Spleen (tissue), 11 donors: Measurements from ENCODE around the gene PPP1R37. TPM values are rescaled to one million over a fixed set of nuclear protein-coding genes. Genes with fewer than 3 reads are reported as not detected.

Experiments used
- DNase-seq: peaks from one replicate; pipeline ENCODE4 v3.0.0-alpha.2; 2020
- H3K27ac ChIP-seq, 8 donors: fragments of 200-600 bp; sonication (generic) in 7 of 8; 1 replicate in 4 of 8; 2 replicates in 4 of 8; pipeline versions ENCODE4 v1.5.0 to v1.8.0; 2016 to 2021; ENCODE audit warnings: inconsistent platforms in 4 of 8, mild to moderate bottlenecking in 4 of 8, moderate library complexity in 1 of 8
- H3K27me3 ChIP-seq, 7 donors: fragments of 200-600 bp; sonication (generic) in 6 of 7; replicated peaks in 1 of 7; 1 replicate in 4 of 7; 2 replicates in 3 of 7; pipeline versions ENCODE4 v1.5.0 to v1.8.0; 2016 to 2021; ENCODE audit warnings: inconsistent platforms in 3 of 7, mild to moderate bottlenecking in 1 of 7
- H3K36me3 ChIP-seq, 6 donors: fragments of 200-600 bp; sonication (generic) in 5 of 6; 1 replicate in 4 of 6; 2 replicates in 2 of 6; pipeline versions ENCODE4 v1.5.0 to v1.8.0; 2016 to 2021; ENCODE audit warnings: inconsistent platforms in 2 of 6
- H3K4me1 ChIP-seq, 6 donors: fragments of 200-600 bp; sonication (generic) in 5 of 6; 1 replicate in 3 of 6; 2 replicates in 3 of 6; pipeline versions ENCODE4 v1.5.0 to v1.8.0; 2016 to 2021; ENCODE audit warnings: inconsistent platforms in 3 of 6
- H3K4me3 ChIP-seq, 8 donors: fragments of 200-600 bp; sonication (generic) in 7 of 8; 1 replicate in 4 of 8; 2 replicates in 4 of 8; pipeline versions ENCODE4 v1.5.0 to v1.8.0; 2016 to 2021; ENCODE audit warnings: inconsistent platforms in 4 of 8, mild to moderate bottlenecking in 4 of 8, moderate library complexity in 2 of 8
- H3K9me3 ChIP-seq, 8 donors: fragments of 200-600 bp; sonication (generic) in 7 of 8; 1 replicate in 4 of 8; 2 replicates in 4 of 8; pipeline versions ENCODE4 v1.5.0 to v1.8.0; 2016 to 2021; ENCODE audit warnings: inconsistent platforms in 4 of 8
- POLR2A ChIP-seq, 3 donors: fragments of 450-650 bp; IDR thresholded peaks; one replicate each; pipeline ENCODE4 v1.5.1; 2017; ENCODE audit warnings: antibody characterized with exemption in 3 of 3, mild to moderate bottlenecking in 1 of 3
- POLR2AphosphoS5 ChIP-seq, 3 donors: sonication (generic); formaldehyde crosslinking; IDR thresholded peaks; one replicate each; pipeline ENCODE4 v1.5.1; 2017; ENCODE audit warnings: antibody characterized with exemption in 3 of 3
- WGBS, 5 donors: extraction: QIAGEN DNeasy Blood & Tissue Kit in 3 of 5; methylation state at CpG; one replicate each; pipeline versions ENCODE4 v1.1.5 to v1.1.7; 2013 to 2018; 5-methylcytosine and 5-hydroxymethylcytosine counted together
- intact Hi-C: fragments of 100-400 bp; cut with DNase I; formaldehyde crosslinking; loops from one replicate; pipeline ENCODE4 v1.15.0; 2023; ENCODE audit warnings: low total_unique reads
- polyA plus RNA-seq, 3 donors: library from polyadenylated mRNA; stranded (reverse); fragments of 200-250 nt; gene quantifications; one replicate each; pipeline ENCODE4 v1.2.1, GENCODE V29; 2013
- total RNA-seq, 7 donors: library from RNA; depleted of rRNA in 3 of 7; stranded (reverse); fragments of >200 nt in 3 of 7; fragmentation: NEBNext Ultra II Directional in 4 of 7; extraction: Animal tissue kit (Norgen Biotek cat#: 25700) in 4 of 7; gene quantifications; one replicate each; pipeline versions ENCODE4 v1.1.0 to v1.2.1, GENCODE V29; 2016 to 2021
- TF ChIP-seq, protein P1 (sequence below), 11 experiments: fragments of 200-600 bp in 7 of 11; fragments of 450-650 bp in 4 of 11; sonication (generic) in 4 of 11; IDR thresholded peaks in 8 of 11; conservative IDR thresholded peaks in 3 of 11; 1 replicate in 7 of 11; 2 replicates in 4 of 11; pipeline versions ENCODE4 v1.4.0 to v1.8.0; 2016 to 2021; ENCODE audit warnings: antibody characterized with exemption in 11 of 11, inconsistent platforms in 4 of 11, mild to moderate bottlenecking in 1 of 11
- donor health status: healthy with polysubstance abuse.
- donor health status: DM: no; HTN: no; CAD: no; lungs with moderate emphysema.
- donor health status: DM: no; HTN: no; CAD: no.
- donor health status: Bipolar disorder and iron deficiency.
- donor health status: healthy.
- donor health status: DM: no; HTN: no; CAD: no.
- donor health status: DM: yes; HTN: yes; CAD: no.

The PPP1R37 gene
- total and polyA plus RNA-seq, 10 donors: 14.3 to 36.7 (median 20.0) TPM

DNA sequence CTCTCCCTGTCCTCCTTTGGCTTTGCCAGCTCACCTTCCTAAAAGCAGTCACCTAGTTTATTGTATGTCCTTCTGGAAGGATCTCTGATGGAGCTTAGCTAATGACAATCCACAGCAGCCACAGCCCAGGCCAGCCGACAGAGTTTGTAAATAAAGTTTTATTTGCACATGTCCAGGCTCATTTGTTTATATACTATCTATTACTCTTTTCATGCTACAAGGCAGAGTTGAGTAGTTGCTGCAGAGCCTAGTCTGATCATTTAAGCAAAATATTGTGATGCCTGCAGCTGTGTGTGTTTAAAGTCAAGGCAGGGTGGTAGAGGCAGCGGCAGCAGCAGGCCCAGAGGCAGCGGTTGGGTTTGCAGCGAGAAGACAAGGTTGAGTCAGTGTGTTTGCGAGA, 35.2 kb downstream of the PPP1R37 start:
- no peak overlapping the region for H3K27ac ChIP-seq
- intact Hi-C loops: no loop called here

DNA sequence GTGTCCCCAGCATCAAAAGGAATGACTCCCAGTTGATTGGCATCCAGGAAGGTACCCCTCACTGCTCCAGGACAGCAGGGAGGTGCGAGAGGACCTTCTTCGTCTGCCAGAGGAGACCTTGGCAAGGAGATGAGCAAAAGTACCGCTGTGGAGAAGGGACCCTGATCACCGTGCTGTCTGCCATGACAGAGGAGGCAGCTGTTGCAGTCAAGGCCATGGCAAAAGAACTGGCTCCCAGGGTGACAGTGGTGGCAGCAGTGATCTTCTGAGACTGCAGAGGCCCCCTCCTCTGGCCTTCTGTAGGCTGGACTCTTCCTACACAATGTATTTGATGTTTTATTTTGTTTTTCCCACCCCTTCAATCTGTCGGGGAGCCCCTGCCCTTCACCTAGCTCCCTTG, 35.8 kb downstream of the PPP1R37 start:
- intact Hi-C loops: no loop called here

More for the DNA sequence above, 35.2 kb downstream of the PPP1R37 start:
- DNase-seq: no peak
- Histone ChIP-seq H3K27me3 (no peaks in the 10 kb centered on the region), H3K4me3 (no peak overlapping the region), H3K36me3 (peaks cover 0 to 9% (median 0%) of the 10 kb centered on the region in 6 donors), H3K9me3 (no peaks in the 10 kb centered on the region), H3K4me1 (peaks cover 3 to 25% (median 11%) of the 10 kb centered on the region in 6 donors)
- 95 to 98% (median 97%) methylated on average over 5 of the region's 5 CpGs for WGBS, 5 donors
- no peak for TF ChIP-seq POLR2AphosphoS5 (IDR thresholded peaks at IDR 0.05)

DNA sequence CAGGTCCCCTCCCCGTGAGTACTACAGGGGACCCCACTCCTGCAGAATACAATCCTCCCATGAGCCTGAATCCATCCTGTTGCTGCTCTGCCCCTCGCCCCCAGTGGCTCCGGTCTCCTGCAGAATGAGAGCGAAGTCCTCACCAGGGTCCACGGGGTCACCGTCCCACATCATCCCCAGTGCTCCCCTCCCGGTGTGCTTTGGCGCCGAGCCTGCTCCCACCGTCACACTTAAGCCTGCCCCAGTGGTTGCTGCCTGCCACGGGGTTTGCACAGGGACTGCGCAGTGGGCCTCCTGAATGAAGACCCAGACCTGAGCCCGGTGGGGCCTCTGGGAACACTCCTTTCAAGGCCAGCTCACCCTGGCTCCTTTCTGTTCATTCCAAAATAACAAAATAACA, 37.3 kb downstream of the PPP1R37 start:
- peaks cover 0 to 9% (median 0%) of the 10 kb centered on the region in 6 donors for H3K36me3 ChIP-seq
- H3K27me3 ChIP-seq: no peaks in the 10 kb centered on the region
- H3K9me3 ChIP-seq: no peaks in the 10 kb centered on the region
- TF ChIP-seq, protein P1, sequence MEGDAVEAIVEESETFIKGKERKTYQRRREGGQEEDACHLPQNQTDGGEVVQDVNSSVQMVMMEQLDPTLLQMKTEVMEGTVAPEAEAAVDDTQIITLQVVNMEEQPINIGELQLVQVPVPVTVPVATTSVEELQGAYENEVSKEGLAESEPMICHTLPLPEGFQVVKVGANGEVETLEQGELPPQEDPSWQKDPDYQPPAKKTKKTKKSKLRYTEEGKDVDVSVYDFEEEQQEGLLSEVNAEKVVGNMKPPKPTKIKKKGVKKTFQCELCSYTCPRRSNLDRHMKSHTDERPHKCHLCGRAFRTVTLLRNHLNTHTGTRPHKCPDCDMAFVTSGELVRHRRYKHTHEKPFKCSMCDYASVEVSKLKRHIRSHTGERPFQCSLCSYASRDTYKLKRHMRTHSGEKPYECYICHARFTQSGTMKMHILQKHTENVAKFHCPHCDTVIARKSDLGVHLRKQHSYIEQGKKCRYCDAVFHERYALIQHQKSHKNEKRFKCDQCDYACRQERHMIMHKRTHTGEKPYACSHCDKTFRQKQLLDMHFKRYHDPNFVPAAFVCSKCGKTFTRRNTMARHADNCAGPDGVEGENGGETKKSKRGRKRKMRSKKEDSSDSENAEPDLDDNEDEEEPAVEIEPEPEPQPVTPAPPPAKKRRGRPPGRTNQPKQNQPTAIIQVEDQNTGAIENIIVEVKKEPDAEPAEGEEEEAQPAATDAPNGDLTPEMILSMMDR (IDR thresholded peaks at IDR 0.05 in 8 of 11, conservative IDR thresholded peaks at IDR 0.05 in 3 of 11): no peak
- TF ChIP-seq POLR2A (IDR thresholded peaks at IDR 0.05) (no peak), POLR2AphosphoS5 (IDR thresholded peaks at IDR 0.05) (peak in 1 of 3 donors; percentile 34)
- no peak for DNase-seq
- no peak overlapping the region for H3K27ac ChIP-seq
- H3K4me1 ChIP-seq: peaks cover 3 to 46% (median 20%) of the 10 kb centered on the region in 6 donors
- no peak overlapping the region for H3K4me3 ChIP-seq
- intact Hi-C loops: no loop called here
- 87 to 94% (median 94%) methylated on average over 13 of the region's 13 CpGs for WGBS, 5 donors

More for the DNA sequence above, 35.8 kb downstream of the PPP1R37 start:
- Histone ChIP-seq H3K4me3 (no peak overlapping the region), H3K36me3 (peaks cover 0 to 5% (median 0%) of the 10 kb centered on the region in 6 donors), H3K4me1 (peaks cover 3 to 32% (median 13%) of the 10 kb centered on the region in 6 donors), H3K27ac (no peak overlapping the region), H3K27me3 (no peaks in the 10 kb centered on the region), H3K9me3 (no peaks in the 10 kb centered on the region)
- no peak for TF ChIP-seq POLR2AphosphoS5 (IDR thresholded peaks at IDR 0.05)
- TF ChIP-seq POLR2A (IDR thresholded peaks at IDR 0.05): no peak
- TF ChIP-seq, protein P1 (IDR thresholded peaks at IDR 0.05 in 8 of 11, conservative IDR thresholded peaks at IDR 0.05 in 3 of 11): no peak
- whole genome bisulfite sequencing, 5 donors: 62 to 83% (median 81%) methylated on average over 5 of the region's 5 CpGs
- no peak for DNase-seq

DNA sequence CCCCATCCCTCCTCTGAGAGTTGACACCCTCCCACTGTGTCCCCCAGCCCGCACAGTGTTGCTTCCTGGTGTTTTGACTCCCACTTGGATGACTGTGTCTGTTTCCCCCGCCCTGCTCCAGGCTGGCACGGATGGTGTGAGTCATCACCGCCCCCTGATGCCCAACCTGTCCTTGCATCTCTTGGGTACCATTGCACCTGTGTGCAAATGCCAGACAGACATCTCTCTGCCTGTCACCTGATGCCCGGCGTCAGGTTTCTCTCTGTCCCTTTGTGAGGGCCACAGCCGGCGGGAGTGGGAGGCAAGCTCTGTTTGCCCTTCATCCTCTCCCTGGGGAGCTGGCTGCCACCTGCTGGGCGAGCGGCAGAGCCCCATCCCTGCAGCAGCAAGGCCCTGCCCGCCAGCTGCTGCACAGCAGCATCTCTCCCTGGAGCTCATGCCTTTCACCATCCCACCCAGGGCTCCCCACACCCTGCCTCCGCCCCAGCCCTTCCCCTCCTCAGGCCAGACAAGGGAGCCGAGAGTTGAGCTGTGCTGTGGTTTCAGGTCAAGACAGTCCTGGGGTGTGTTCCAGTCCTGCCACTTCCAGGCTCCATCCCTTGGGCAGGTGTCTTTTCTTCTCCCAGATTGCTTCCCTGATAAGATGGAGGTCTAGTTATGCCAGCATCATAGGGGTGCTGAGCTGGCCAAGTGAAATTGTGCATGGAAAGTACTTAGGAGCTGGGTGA, 38.1 kb downstream of the PPP1R37 start:
- no peak overlapping the region for H3K27ac ChIP-seq
- 54 to 75% (median 71%) methylated on average over 9 to 13 of the region's 13 CpGs for WGBS, 5 donors

More for the DNA sequence above, 38.1 kb downstream of the PPP1R37 start:
- TF ChIP-seq, protein P1 (IDR thresholded peaks at IDR 0.05 in 8 of 11, conservative IDR thresholded peaks at IDR 0.05 in 3 of 11): peak in 3 of 11 experiments; percentile 19 to 22 (median 21)
- TF ChIP-seq POLR2AphosphoS5 (IDR thresholded peaks at IDR 0.05) (no peak), POLR2A (IDR thresholded peaks at IDR 0.05) (no peak)
- Histone ChIP-seq H3K36me3 (peaks cover 0 to 9% (median 0%) of the 10 kb centered on the region in 6 donors), H3K9me3 (no peaks in the 10 kb centered on the region), H3K4me1 (peaks cover 2 to 47% (median 22%) of the 10 kb centered on the region in 6 donors), H3K27me3 (no peaks in the 10 kb centered on the region), H3K4me3 (no peak overlapping the region)
- intact Hi-C loops: no loop called here
- DNase-seq: no peak
